NCI-H774 (cell line): ENCODE data around the gene PLXNB3.
"Not testable (repeated sequence)": the region's sequence is repeated elsewhere in the genome, so short reads cannot be mapped to it uniquely, and the experiment has no call there.

Source experiments
- DNase-seq: peaks from one replicate; lab custom pipeline; 2025; lab: John Stamatoyannopoulos, UW

PLXNB3 gene

DNA sequence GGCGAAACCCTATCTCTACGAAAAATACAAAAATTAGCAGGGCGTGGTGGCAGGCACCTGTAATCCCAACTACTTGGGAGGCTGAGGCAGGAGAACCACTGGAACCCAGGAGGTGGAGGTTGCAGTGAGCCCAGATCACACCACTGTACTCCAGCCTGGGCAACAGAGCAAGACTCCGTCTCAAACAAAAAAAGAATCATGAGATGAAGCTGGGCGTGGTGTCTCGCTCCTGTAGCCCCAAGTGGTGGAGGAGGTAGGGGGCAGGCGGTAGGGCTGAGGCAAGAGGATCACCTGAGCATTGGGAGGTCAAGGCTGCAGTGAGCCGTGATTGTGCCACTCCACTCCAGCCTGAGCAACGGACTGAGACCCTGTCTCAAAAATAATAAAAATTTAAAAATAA is 54.0 kb downstream of the PLXNB3 start:
- DNase-seq, result not testable (repeated sequence)

DNA sequence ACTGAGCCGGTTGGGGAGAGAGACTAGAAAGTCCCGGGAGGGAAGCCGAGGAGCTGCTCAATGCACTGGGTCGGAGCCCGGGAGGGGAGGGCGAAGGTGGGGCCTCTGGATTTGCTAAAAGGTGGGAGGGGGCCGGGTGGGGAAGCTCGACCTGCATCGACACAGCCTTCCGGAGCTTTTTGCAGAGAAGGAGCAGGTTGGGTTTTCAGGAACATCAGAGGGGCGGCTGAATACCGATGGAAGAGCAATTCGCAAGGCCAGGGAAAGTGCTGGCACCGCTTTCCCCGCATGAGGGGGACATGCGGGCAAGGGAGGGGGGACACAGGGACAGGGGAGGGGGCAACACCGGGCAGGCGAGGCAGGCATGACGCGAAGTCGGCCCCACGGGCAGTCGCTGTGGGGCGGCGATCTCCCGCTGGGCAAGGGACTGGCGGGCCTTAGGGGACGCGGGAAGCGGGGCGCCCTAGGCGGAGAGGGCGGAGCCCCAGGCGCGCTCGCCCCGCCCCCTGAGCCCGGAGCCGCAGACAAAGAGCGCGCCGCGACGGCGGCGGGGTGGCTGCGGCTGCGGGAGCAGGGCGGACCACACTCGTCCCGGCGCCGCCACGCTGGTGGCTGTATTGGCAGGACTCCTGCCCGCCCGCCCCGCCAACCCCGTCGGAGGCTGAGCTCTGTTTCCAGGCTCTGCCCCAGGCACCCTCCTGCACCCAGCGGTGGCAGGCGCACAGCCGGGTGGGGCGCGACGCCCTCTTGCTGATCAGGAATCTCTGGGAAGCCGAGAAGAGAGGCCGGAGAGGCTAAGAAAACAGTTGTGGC is 54.7 kb downstream of the PLXNB3 start:
- DNase-seq, result peak; percentile 43

GRCh38 chrX:153819384-153820040 is 55.5 kb downstream of the PLXNB3 start:
- DNase-seq, result no peak

GRCh38 chrX:153820601-153821000 is 56.6 kb downstream of the PLXNB3 start:
- DNase-seq, result no peak

- no peak for DNase-seq
Observed at GRCh38 chrX:153821066-153821465, 57.0 kb downstream of the PLXNB3 start.

DNA sequence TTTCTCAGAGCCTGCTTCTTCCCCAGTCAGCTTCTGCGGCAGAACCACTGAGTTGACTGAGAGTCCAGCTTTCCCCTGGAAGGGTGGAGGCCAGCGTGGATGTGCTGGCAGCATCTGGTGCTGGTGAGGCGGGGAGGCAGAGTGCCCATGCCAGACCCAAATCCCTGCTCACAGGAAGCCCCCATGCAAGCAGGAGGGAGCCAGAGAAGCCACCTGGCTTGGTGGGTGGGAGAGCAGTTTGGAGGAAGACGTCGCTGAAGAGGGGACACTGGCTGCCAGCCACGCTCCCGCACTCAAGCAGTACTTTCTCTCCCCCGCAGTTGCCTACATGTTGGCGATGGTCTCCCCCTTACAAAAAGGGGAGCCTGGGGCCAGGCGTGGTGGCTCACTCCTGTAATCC is 60.3 kb downstream of the PLXNB3 start:
- DNase-seq, result no peak

DNA sequence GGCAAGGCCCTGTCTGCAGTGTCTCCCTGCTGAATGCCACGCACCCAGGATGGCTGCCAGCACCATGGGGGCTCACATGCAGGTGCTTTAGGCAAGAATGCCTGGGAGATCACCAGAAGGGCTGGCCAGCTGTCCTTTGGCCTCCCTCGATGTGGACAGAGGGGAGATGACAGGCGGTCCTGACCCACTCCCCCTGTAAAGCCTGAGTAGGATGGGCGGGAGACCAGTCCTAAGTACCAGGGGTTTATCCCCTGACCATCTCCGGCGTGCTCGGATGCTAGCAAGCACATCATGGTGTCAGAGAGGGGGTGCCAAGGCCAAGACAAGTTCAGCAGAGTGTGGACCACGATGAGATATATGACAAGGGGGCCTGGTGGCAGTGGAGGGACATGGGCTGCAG is 61.0 kb downstream of the PLXNB3 start:
- DNase-seq, result no peak
